Stomach (tissue), 9 donors: Measurements from ENCODE around the gene SHLD2. TPM values are rescaled to one million over a fixed set of nuclear protein-coding genes. Genes with fewer than 3 reads are reported as not detected.
"Not testable (repeated sequence)": the region's sequence is repeated elsewhere in the genome, so short reads cannot be mapped to it uniquely, and the experiment has no call there.

ENCODE experiments used
- DNase-seq, 2 donors: peaks; one replicate each; pipeline versions ENCODE4 v3.0.0 to v3.0.0-alpha.2; 2013 to 2019
- H3K27ac ChIP-seq, 5 donors: fragments of 200-600 bp in 4 of 5; sonication (generic) in 4 of 5; one replicate each; pipeline ENCODE4 v1.5.1; 2013 to 2019; ENCODE audit warnings: mild to moderate bottlenecking in 1 of 5, moderate library complexity in 1 of 5
- H3K27me3 ChIP-seq, 3 donors: fragments of 200-600 bp; sonication (generic); one replicate each; pipeline ENCODE4 v1.5.1; 2017 to 2019; ENCODE audit warnings: mixed run types in 1 of 3
- H3K36me3 ChIP-seq, 4 donors: fragments of 200-600 bp; sonication (generic); 1 replicate in 3 of 4; 2 replicates in 1 of 4; pipeline ENCODE4 v1.5.1; 2016 to 2019
- H3K4me1 ChIP-seq, 4 donors: fragments of 200-600 bp; sonication (generic); one replicate each; pipeline ENCODE4 v1.5.1; 2016 to 2019
- H3K4me3 ChIP-seq, 4 donors: fragments of 200-600 bp; sonication (generic) in 3 of 4; one replicate each; pipeline ENCODE4 v1.5.1; 2016 to 2019; ENCODE audit warnings: mild to moderate bottlenecking in 1 of 4
- H3K9me3 ChIP-seq, 4 donors: fragments of 200-600 bp; sonication (generic); one replicate each; pipeline ENCODE4 v1.5.1; 2016 to 2019
- POLR2AphosphoS5 ChIP-seq, 3 donors: sonication (generic); formaldehyde crosslinking; IDR thresholded peaks; one replicate each; pipeline ENCODE4 v1.6.1; 2016; ENCODE audit warnings: antibody characterized with exemption in 3 of 3
- WGBS, 5 donors: extraction: QIAGEN DNeasy Blood & Tissue Kit in 3 of 5; methylation state at CpG; one replicate each; pipeline versions ENCODE4 v1.1.5 to v1.1.7; 2013 to 2018; 5-methylcytosine and 5-hydroxymethylcytosine counted together
- intact Hi-C: fragments of 100-400 bp; cut with DNase I; formaldehyde crosslinking; loops from one replicate; pipeline ENCODE4 v1.15.1; 2023; ENCODE audit warnings: low total_unique reads
- polyA plus RNA-seq, 3 donors: library from polyadenylated mRNA; stranded (reverse); fragments of 200-250 nt; gene quantifications; one replicate each; pipeline ENCODE4 v1.2.3, GENCODE V29; 2013
- total RNA-seq, 5 donors: library from RNA; depleted of rRNA; stranded (reverse); fragments of >200 nt; gene quantifications; one replicate each; pipeline versions ENCODE4 v1.1.0 to v1.2.3, GENCODE V29; 2014 to 2016
- donor health status: healthy with polysubstance abuse.
- donor health status: Bipolar disorder and iron deficiency.
- donor health status: healthy.

The SHLD2 gene
- total and polyA plus RNA-seq, 8 donors = 11.6 to 76.2 (median 18.0) TPM

DNA sequence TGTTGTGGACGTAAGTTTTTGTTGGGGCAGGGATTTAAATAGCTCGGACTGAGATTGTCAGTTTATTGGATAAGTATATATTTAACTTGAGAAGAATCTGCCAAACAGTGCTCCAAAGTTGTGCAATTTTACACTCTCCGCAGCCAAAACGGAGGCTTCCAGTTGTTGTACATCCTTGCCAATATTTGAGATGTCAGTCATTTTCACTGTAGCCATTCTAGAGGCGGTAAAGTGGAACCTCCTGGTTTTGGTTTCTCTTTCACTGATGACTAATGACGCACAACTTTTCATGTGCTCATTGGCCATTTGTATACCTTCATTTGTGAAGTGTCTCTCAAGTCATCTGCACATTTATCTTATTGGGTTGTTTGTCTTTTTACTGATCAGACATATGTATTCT is 105.9 kb downstream of the SHLD2 start:
- 54 to 64% (median 59%) methylated on average over 6 of the region's 6 CpGs for WGBS, 5 donors
- H3K4me1 ChIP-seq = peaks cover 0 to 10% (median 6%) of the 10 kb centered on the region in 4 donors
- peak; percentile 26 to 27 for DNase-seq
- intact Hi-C loops, H3K27me3 ChIP-seq, H3K9me3 ChIP-seq, H3K36me3 ChIP-seq: not testable (repeated sequence)
- peak overlapping the region in 1 of 4 donors; percentile 6 for H3K4me3 ChIP-seq
- peak overlapping the region in 1 of 5 donors; percentile 32 for H3K27ac ChIP-seq
- TF ChIP-seq POLR2AphosphoS5 (IDR thresholded peaks at IDR 0.05) = peak in 1 of 3 donors; percentile 18

- Histone ChIP-seq H3K4me1 (peaks cover 0 to 10% (median 6%) of the 10 kb centered on the region in 4 donors), H3K4me3 (peak overlapping the region in 1 of 4 donors; percentile 64)
- H3K36me3 ChIP-seq, DNase-seq, H3K27me3 ChIP-seq, intact Hi-C loops, H3K9me3 ChIP-seq, H3K27ac ChIP-seq: not testable (repeated sequence)
- WGBS, 5 donors = 30 to 41% (median 32%) methylated on average over 2 of the region's 4 CpGs
These were observed 109.8 kb downstream of the SHLD2 start for GRCh38 chr10:87204801-87205200.

- H3K27ac ChIP-seq, DNase-seq, H3K27me3 ChIP-seq, H3K36me3 ChIP-seq, H3K4me3 ChIP-seq, intact Hi-C loops, H3K9me3 ChIP-seq: not testable (repeated sequence)
- WGBS, 5 donors = 37 to 77% (median 75%) methylated on average over 4 of the region's 4 CpGs
- H3K4me1 ChIP-seq = peaks cover 0 to 10% (median 6%) of the 10 kb centered on the region in 4 donors
These were observed 111.9 kb downstream of the SHLD2 start for GRCh38 chr10:87206922-87207321.

DNA sequence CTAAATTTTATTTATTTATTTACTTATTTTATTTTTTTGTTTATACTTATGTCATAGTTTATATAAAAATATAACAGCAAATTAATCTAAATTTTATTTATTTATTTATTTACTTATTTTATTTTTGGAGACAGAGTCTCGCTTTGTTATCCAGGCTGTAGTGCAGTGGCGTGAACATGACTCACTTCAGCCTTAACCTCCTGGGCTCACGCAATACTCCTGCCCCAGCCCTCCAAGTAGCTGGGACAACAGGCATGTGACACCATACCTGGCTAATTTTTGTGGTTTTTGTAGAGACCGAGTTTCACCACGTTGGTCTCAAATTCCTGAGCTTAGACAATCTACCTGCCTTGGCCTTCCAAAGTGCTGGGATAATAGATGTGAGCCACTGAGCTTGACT is 115.3 kb downstream of the SHLD2 start:
- DNase-seq, H3K4me1 ChIP-seq, H3K9me3 ChIP-seq, H3K27ac ChIP-seq, H3K27me3 ChIP-seq, intact Hi-C loops, H3K36me3 ChIP-seq, H3K4me3 ChIP-seq: not testable (repeated sequence)
- WGBS, 5 donors = 90 to 98% (median 91%) methylated on average over 5 of the region's 5 CpGs

GRCh38 chr10:87211848-87212247 is 116.8 kb downstream of the SHLD2 start:
- H3K4me3 ChIP-seq, DNase-seq, H3K36me3 ChIP-seq, intact Hi-C loops, H3K9me3 ChIP-seq, H3K27ac ChIP-seq, H3K27me3 ChIP-seq, H3K4me1 ChIP-seq: not testable (repeated sequence)
- WGBS, 5 donors = 45 to 75% (median 69%) methylated on average over 2 of the region's 2 CpGs

GRCh38 chr10:87213150-87213765 is 118.3 kb downstream of the SHLD2 start:
- H3K4me1 ChIP-seq, H3K36me3 ChIP-seq, H3K27ac ChIP-seq, H3K9me3 ChIP-seq, DNase-seq, intact Hi-C loops, H3K4me3 ChIP-seq, H3K27me3 ChIP-seq: not testable (repeated sequence)
- WGBS, 5 donors = 80 to 93% (median 81%) methylated on average over 4 to 7 of the region's 8 CpGs

DNA sequence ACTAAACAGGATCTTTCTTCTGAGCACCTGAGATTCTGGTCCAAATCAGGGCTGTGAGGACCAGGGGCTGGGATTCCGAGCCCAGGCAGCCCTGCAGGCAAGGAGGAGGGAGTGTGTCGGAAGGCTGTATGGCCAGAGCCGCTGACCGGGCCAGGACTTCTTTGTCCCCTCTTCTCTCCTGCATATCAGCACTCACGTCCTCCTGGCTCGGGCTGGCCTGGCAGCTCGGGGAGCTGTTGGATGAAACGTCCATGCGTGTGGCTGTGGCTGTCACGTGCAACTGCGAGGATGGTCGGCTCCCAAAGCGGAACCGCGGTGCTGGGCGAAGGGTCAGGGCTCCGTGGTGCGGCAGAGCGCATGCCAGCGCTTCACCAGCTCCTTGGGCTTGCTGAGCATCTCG is 118.8 kb downstream of the SHLD2 start:
- H3K9me3 ChIP-seq, H3K27ac ChIP-seq, DNase-seq, H3K4me1 ChIP-seq, H3K36me3 ChIP-seq, intact Hi-C loops, H3K4me3 ChIP-seq, H3K27me3 ChIP-seq: not testable (repeated sequence)
- 82 to 95% (median 90%) methylated on average over 13 to 21 of the region's 21 CpGs for WGBS, 5 donors

GRCh38 chr10:87216120-87216519 is 121.1 kb downstream of the SHLD2 start:
- H3K4me1 ChIP-seq, H3K27me3 ChIP-seq, H3K9me3 ChIP-seq, DNase-seq, intact Hi-C loops, H3K27ac ChIP-seq, H3K36me3 ChIP-seq, H3K4me3 ChIP-seq: not testable (repeated sequence)
- WGBS, 5 donors = 32 to 98% (median 41%) methylated on average over 7 to 11 of the region's 11 CpGs

DNA sequence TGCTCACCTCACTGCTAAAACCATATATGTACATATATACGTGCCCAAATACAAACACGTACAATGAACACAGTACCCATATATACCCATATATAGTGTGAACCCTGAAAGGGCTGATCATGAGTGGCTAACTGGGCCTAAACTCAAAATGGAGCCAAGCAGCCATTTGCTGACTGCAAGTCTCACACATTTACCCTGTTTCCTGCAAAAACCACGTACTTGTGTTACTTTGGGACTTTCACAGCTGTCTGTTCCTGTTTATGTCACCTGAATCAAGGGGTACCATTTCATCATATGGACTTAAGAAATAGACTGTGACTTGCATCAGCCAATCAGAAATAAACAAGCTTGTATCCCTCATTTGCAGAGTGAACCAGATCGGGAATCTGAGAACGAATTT is 124.4 kb downstream of the SHLD2 start:
- H3K4me3 ChIP-seq, H3K4me1 ChIP-seq, H3K27ac ChIP-seq, H3K36me3 ChIP-seq, H3K27me3 ChIP-seq, intact Hi-C loops, DNase-seq, H3K9me3 ChIP-seq: not testable (repeated sequence)
- 50 to 74% (median 64%) methylated on average over 1 of the region's 5 CpGs; no CpG with 5 or more reads in 2 of the 5 donors for WGBS, 5 donors

DNA sequence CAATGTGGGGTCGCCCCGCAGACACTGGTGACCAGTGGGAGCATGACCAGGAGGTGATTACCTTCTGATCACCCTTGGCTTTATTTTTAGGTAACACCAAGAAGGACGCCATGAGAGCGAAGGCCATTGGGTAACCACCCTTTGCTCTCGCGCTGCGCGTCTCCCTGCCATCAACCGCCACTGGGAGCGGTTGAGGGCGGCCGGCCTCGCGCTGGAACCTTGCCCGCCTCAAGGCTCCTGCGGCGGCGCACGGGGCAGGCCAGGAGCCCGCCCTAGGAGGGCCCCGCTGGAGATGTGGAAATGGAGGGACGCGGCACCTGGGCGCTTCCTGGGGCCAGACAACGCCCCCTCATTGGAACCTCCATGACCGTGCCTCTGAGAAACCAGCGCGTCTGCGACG is 127.8 kb downstream of the SHLD2 start:
- H3K4me3 ChIP-seq, H3K9me3 ChIP-seq, intact Hi-C loops, H3K27me3 ChIP-seq, H3K36me3 ChIP-seq, H3K27ac ChIP-seq, DNase-seq, H3K4me1 ChIP-seq: not testable (repeated sequence)
- WGBS, 5 donors = 73 to 97% (median 91%) methylated on average over 8 to 30 of the region's 30 CpGs

DNA sequence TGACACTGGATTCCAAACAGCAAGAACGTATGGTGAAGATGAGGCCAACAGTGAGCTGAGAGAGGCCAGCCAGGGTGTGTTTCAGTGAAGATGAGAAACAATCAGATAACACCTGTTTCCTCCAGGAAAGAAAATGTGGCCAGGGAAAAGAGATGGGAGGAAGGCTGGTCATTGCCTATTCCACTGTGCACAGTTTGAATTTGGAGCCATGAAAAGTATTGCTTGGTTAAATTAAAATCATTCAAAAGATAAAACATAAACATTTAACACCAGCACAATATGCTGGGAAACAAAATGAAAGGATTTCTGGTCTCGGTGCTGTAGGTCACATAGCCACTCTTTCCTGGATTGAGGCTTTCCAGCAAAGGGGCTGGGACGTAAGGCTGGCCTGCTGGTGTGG is 130.1 kb downstream of the SHLD2 start, which contains the start of gene NUTM2A:
Gene NUTM2A (plus strand): TSS at position 301 of the 400 bp plus-strand sequence. CDS start 383 bp downstream, outside the sequence.
- intact Hi-C loops, H3K4me3 ChIP-seq, H3K36me3 ChIP-seq, H3K27me3 ChIP-seq, H3K27ac ChIP-seq, H3K4me1 ChIP-seq, H3K9me3 ChIP-seq, DNase-seq: not testable (repeated sequence)
- WGBS, 5 donors = no CpG with 5 or more reads among the region's 3 CpGs

DNA sequence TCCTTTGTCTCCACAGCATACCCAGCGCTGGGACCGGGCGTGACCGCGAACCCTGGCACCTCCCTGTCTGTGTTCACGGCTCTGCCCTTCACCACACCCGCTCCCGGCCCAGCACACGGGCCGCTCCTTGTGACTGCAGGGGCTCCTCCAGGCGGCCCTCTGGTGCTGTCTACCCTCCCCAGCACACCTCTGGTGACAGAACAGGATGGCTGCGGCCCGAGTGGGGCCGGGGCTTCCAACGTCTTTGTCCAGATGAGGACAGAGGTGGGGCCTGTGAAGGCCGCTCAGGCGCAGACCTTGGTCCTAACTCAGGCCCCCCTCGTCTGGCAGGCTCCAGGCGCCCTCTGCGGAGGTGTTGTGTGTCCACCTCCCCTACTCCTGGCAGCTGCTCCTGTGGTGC is 133.2 kb downstream of the SHLD2 start:
- H3K36me3 ChIP-seq, H3K27me3 ChIP-seq, H3K4me1 ChIP-seq, intact Hi-C loops, H3K9me3 ChIP-seq, H3K4me3 ChIP-seq, H3K27ac ChIP-seq, DNase-seq: not testable (repeated sequence)
- WGBS, 5 donors = 68 to 87% (median 85%) methylated on average over 7 to 9 of the region's 20 CpGs; no CpG with 5 or more reads in 2 of the 5 donors
